Measurements from ENCODE around the gene FABP2.
"Not testable (repeated sequence)": the region's sequence is repeated elsewhere in the genome, so short reads cannot be mapped to it uniquely, and the experiment has no call there.

The FABP2 gene

DNA sequence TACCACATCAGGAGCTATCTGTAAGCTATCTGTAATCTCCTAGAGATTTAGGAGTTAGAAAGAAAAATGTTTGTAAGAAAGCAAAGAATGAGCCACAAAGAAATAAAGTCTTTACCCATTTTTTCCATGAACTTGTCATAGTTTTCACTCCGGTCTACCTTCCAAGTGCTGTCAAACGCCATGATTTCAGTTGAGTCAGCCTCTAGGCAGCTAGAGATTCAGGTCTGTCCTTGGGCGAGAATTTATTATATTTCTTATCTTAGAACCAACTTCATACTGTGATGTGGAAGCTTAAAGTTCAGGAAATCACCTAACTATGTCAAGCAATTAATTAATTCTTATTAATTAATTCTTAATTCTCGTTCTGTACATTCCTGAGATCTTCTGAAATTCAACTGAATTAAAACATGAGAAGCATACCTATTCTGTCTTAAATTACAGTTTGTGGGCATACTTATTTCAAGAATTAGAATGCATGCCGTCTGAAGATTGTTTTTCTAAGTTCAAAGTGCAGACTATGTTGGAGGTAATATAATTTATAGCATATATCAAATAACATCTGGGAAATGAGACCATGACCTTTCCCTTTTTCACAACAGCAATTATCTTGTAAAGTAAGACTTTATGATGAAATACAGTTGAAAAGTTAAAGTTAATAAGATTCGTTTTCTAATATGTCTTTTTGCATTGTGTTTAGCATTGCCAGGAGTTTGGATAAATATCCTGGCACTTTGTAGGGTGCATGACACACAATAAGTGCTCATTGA is at the start of gene FABP2:
TSS of gene FABP2 (minus strand) at position 218 of the 767 bp plus-strand sequence. CDS start at position 182, 36 bp downstream.
- DNase-seq (ENCODE audit: low spot score), result no peak

GRCh38 chr4:119370951-119371683 is 49.2 kb upstream of the FABP2 start:
- peak; percentile 60 for DNase-seq (ENCODE audit: low spot score)

- peak; percentile 92 for DNase-seq (ENCODE audit: low spot score)
These were observed 48.5 kb upstream of the FABP2 start for GRCh38 chr4:119370392-119370791.

GRCh38 chr4:119366802-119367201 is 44.9 kb upstream of the FABP2 start:
- DNase-seq (ENCODE audit: low spot score), result not testable (repeated sequence)

GRCh38 chr4:119364203-119364602 is 42.3 kb upstream of the FABP2 start:
- not testable (repeated sequence) for DNase-seq (ENCODE audit: low spot score)

- DNase-seq (ENCODE audit: low spot score), result not testable (repeated sequence)
These were observed 41.4 kb upstream of the FABP2 start for GRCh38 chr4:119363372-119363771.

- DNase-seq (ENCODE audit: low spot score), result not testable (repeated sequence)
These were observed 40.5 kb upstream of the FABP2 start for GRCh38 chr4:119362413-119362812.

GRCh38 chr4:119359873-119360272 is 37.9 kb upstream of the FABP2 start:
- not testable (repeated sequence) for DNase-seq (ENCODE audit: low spot score)

GRCh38 chr4:119356796-119357195 is 34.9 kb upstream of the FABP2 start:
- not testable (repeated sequence) for DNase-seq (ENCODE audit: low spot score)

DNA sequence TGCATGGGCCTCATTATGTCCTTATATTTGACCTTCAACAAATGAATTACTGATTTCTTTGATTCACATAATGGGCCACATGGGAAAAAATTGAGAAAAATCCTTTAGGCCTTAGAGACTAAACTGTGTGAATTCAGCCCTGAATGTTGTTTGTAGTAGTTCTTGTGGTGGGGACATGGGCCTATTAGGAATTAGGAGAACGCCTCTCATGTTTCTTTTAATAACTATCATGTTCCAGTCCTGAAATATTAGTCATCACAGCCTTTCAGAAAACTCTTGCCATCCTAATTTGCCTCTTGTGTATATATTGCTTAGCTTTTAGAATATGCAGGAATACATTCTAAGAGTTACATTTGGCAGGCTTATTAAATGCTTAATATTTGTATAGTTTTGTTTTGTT is 34.1 kb upstream of the FABP2 start:
- DNase-seq (ENCODE audit: low spot score), result not testable (repeated sequence)

DNA sequence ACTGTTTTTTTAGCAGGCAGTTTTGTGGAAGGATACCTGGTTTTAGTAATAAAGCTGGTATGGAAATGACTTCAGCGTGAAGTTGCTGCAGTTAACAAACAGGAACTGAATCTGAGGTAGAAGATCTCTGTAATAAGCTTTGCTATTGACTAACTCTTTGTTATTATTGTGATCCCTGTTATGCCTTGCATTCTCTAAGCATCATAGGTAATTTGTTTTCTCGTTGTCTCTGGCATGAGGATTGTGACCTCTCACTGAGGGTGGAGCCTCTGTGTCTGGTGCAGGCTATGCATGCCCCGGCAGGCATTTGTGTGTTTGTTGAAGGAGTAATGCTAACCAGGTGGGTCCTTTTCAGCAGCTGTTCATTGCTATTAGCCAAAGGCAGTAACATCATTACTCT is 31.4 kb upstream of the FABP2 start:
- DNase-seq (ENCODE audit: low spot score), result peak; percentile 23

GRCh38 chr4:119348169-119348568 is 26.2 kb upstream of the FABP2 start:
- DNase-seq (ENCODE audit: low spot score), result not testable (repeated sequence)

GRCh38 chr4:119343293-119343692 is 21.4 kb upstream of the FABP2 start:
- not testable (repeated sequence) for DNase-seq (ENCODE audit: low spot score)

DNA sequence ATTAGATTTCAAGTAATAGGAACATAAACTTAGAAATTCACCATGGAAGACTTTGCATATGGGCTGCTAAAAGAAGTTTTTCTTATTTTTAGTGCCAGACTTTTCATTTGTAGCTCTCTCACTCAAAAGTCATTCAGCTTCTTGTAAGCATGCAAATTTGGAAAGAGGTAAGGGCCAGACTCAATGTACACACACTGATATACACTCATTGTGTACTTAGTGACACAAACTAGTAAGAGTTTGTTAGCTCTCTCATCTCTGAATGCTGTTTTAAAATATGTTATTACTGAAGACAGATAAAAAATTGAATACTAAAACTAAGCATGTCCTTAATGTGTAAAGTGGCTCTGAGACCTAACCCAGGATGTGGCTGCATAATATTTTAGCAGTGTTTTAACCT is 18.0 kb upstream of the FABP2 start:
- not testable (repeated sequence) for DNase-seq (ENCODE audit: low spot score)

GRCh38 chr4:119337010-119337409 is 15.1 kb upstream of the FABP2 start:
- DNase-seq (ENCODE audit: low spot score), result no peak

GRCh38 chr4:119336332-119336979 is 14.5 kb upstream of the FABP2 start:
- not testable (repeated sequence) for DNase-seq (ENCODE audit: low spot score)

- DNase-seq (ENCODE audit: low spot score), result no peak
These were observed 8.1 kb upstream of the FABP2 start for GRCh38 chr4:119329835-119330620.

GRCh38 chr4:119328695-119329094 is 6.8 kb upstream of the FABP2 start:
- no peak for DNase-seq (ENCODE audit: low spot score)

DNA sequence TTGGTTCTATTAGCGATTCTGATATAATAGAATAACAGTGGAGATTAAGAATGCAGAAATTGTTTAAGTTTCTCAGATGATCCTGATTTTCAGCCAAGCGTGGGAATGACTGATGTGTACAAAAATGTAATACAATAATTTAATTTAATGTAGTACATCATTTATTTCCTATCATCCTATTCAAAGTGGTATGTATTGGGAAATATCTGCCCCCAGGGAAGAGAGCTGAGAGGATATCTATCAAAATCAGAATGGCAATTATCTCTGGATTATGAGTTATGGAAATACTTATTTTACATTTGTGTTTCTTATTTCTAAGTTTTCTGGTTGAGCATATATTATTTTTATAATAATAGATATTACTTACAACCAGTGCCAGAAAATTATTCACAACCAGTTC is 3.9 kb downstream of the FABP2 start:
- DNase-seq (ENCODE audit: low spot score), result no peak

- no peak for DNase-seq (ENCODE audit: low spot score)
These were observed 6.9 kb downstream of the FABP2 start for GRCh38 chr4:119315036-119315435.

GRCh38 chr4:119314356-119314755 is 7.6 kb downstream of the FABP2 start:
- DNase-seq (ENCODE audit: low spot score), result peak; percentile 78

DNA sequence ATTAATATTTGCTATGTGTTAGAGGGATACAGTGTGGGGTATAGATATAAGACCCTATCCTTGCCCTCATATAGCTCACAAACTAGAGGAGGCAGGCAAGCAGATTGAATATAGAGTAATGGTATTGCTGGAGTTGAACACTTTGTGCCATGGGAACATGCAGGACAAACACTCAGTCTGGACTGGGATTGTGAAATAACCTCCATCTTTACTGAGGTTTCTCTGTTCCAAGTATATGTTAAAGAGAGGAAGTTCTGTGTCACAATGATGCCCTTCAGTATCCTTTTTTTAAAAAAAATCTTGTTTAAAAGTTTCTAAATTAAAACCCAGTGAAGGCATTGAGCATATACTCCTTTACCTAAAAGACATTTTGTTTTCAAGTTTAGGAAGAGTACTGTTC is 8.7 kb downstream of the FABP2 start:
- DNase-seq (ENCODE audit: low spot score), result no peak
